RCC 7860 (cell line): ENCODE results near the gene WDFY1.
"Not testable (repeated sequence)": the region's sequence is repeated elsewhere in the genome, so short reads cannot be mapped to it uniquely, and the experiment has no call there.

ENCODE experiments used
- DNase-seq: peaks from one replicate; pipeline ENCODE4 v3.0.0-alpha.2; 2015; ENCODE audit warnings: low spot score
- FAIRE-seq: peaks from 2 replicates; lab custom pipeline; 2012; peaks lifted over from hg19 to GRCh38; lab: Jason Lieb, UNC

The WDFY1 gene

GRCh38 chr2:223957092-223957851 lies 12.1 kb upstream of the WDFY1 start, which contains the start of gene MRPL44:
MRPL44 (plus strand) TSS chr2:223957463; CDS start chr2:223957473, 10 bp downstream.
- FAIRE-seq (peak; percentile 75), DNase-seq (peak; percentile 80)

- DNase-seq (no peak), FAIRE-seq (no peak)
Measured at GRCh38 chr2:223956300-223956699, 11.2 kb upstream of the WDFY1 start.

GRCh38 chr2:223954401-223954800 lies 9.3 kb upstream of the WDFY1 start:
- FAIRE-seq: no peak
- DNase-seq: peak; percentile 38

- no peak for FAIRE-seq
- DNase-seq: no peak
Measured at GRCh38 chr2:223952280-223952968, 7.3 kb upstream of the WDFY1 start.

- no peak for FAIRE-seq
- DNase-seq: no peak
Measured at GRCh38 chr2:223950448-223951347, 5.6 kb upstream of the WDFY1 start.

GRCh38 chr2:223949241-223949840 lies 4.2 kb upstream of the WDFY1 start:
- FAIRE-seq (no peak), DNase-seq (no peak)

GRCh38 chr2:223947711-223948205 lies 2.6 kb upstream of the WDFY1 start:
- DNase-seq: no peak
- no peak for FAIRE-seq

GRCh38 chr2:223945755-223946154 lies 620 bp upstream of the WDFY1 start:
- DNase-seq (no peak), FAIRE-seq (no peak)

- peak; percentile 31 for DNase-seq
- FAIRE-seq: no peak
Measured at GRCh38 chr2:223944166-223944702, 901 bp downstream of the WDFY1 start.

GRCh38 chr2:223943561-223944008 lies 1.6 kb downstream of the WDFY1 start:
- DNase-seq (peak; percentile 68), FAIRE-seq (peak; percentile 53)

GRCh38 chr2:223943135-223943534 lies 2.0 kb downstream of the WDFY1 start:
- DNase-seq (no peak), FAIRE-seq (no peak)

GRCh38 chr2:223941579-223942277 lies 3.4 kb downstream of the WDFY1 start:
- FAIRE-seq: peak; percentile 91

GRCh38 chr2:223939438-223939837 lies 5.7 kb downstream of the WDFY1 start:
- FAIRE-seq: not testable (repeated sequence)
- DNase-seq: peak; percentile 49

More at GRCh38 chr2:223941579-223942277, 3.4 kb downstream of the WDFY1 start:
- peak; percentile 95 for DNase-seq

- no peak for FAIRE-seq
Measured at GRCh38 chr2:223937535-223937934, 7.6 kb downstream of the WDFY1 start.

GRCh38 chr2:223936862-223937326 lies 8.2 kb downstream of the WDFY1 start:
- no peak for FAIRE-seq
- no peak for DNase-seq

More at GRCh38 chr2:223937535-223937934, 7.6 kb downstream of the WDFY1 start:
- DNase-seq: no peak

GRCh38 chr2:223935459-223936125 lies 9.5 kb downstream of the WDFY1 start:
- FAIRE-seq: no peak

GRCh38 chr2:223934870-223935269 lies 10.3 kb downstream of the WDFY1 start:
- FAIRE-seq (no peak), DNase-seq (no peak)

More at GRCh38 chr2:223935459-223936125, 9.5 kb downstream of the WDFY1 start:
- DNase-seq: no peak
